Coronary artery (tissue), 2 donors: Measurements from ENCODE around the gene B3GALT2.

Experiments used
- DNase-seq: peaks from one replicate; pipeline ENCODE4 v3.0.0-alpha.2; 2017; ENCODE audit warnings: low spot score
- H3K27ac ChIP-seq, 2 donors: fragments of 200-600 bp; sonication (generic); one replicate each; pipeline ENCODE4 v1.5.1; 2016 to 2019
- H3K4me3 ChIP-seq: fragments of 200-600 bp; sonication (generic); 2 replicates; pipeline ENCODE4 v1.5.1; 2016; ENCODE audit warnings: mild to moderate bottlenecking, moderate library complexity
- TF ChIP-seq, protein P1 (sequence below): fragments of 200-600 bp; sonication (generic); IDR thresholded peaks from one replicate; pipeline ENCODE4 v1.5.1; 2019; ENCODE audit warnings: antibody characterized with exemption

B3GALT2 gene

GRCh38 chr1:193156822-193157142 lies 29.6 kb downstream of the B3GALT2 start:
- DNase-seq, result no peak
- H3K4me3 ChIP-seq, result no peak overlapping the region
- no peak overlapping the region for H3K27ac ChIP-seq
- TF ChIP-seq, protein P1, sequence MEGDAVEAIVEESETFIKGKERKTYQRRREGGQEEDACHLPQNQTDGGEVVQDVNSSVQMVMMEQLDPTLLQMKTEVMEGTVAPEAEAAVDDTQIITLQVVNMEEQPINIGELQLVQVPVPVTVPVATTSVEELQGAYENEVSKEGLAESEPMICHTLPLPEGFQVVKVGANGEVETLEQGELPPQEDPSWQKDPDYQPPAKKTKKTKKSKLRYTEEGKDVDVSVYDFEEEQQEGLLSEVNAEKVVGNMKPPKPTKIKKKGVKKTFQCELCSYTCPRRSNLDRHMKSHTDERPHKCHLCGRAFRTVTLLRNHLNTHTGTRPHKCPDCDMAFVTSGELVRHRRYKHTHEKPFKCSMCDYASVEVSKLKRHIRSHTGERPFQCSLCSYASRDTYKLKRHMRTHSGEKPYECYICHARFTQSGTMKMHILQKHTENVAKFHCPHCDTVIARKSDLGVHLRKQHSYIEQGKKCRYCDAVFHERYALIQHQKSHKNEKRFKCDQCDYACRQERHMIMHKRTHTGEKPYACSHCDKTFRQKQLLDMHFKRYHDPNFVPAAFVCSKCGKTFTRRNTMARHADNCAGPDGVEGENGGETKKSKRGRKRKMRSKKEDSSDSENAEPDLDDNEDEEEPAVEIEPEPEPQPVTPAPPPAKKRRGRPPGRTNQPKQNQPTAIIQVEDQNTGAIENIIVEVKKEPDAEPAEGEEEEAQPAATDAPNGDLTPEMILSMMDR, result no peak

GRCh38 chr1:193156117-193156821 lies 30.1 kb downstream of the B3GALT2 start:
- TF ChIP-seq, protein P1, result no peak
- no peak overlapping the region for H3K4me3 ChIP-seq
- no peak overlapping the region for H3K27ac ChIP-seq
- no peak for DNase-seq

GRCh38 chr1:193144999-193145398 lies 41.4 kb downstream of the B3GALT2 start:
- TF ChIP-seq, protein P1, result no peak
- H3K27ac ChIP-seq, result no peak overlapping the region
- DNase-seq, result no peak
- H3K4me3 ChIP-seq, result no peak overlapping the region

GRCh38 chr1:193144361-193144938 lies 42.0 kb downstream of the B3GALT2 start:
- TF ChIP-seq, protein P1, result no peak
- Histone ChIP-seq H3K4me3 (no peak overlapping the region), H3K27ac (no peak overlapping the region)
- no peak for DNase-seq

- TF ChIP-seq, protein P1, result no peak
- Histone ChIP-seq H3K27ac (no peak overlapping the region), H3K4me3 (no peak overlapping the region)
- DNase-seq, result no peak
Measured at GRCh38 chr1:193143285-193143684, 43.1 kb downstream of the B3GALT2 start.

DNA sequence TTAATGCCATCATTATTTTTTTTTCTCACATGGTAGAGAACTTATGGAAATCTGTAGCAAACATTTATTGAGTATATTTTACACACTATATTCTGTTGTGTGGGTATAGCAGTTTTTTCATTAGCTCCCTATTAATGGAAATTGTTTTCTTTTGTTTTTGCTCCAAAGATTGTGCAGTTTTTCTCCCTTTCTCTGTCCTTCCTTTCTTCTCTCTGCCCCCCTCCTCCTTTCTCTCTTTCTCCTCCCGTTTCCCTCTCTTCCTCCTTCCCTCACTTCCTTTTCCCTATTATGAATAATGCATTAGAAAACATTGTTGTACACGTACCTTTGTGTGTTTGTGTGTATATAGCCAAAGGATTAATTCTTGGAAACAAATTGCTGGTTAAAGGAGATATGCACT lies 44.0 kb downstream of the B3GALT2 start:
- no peak for DNase-seq
- TF ChIP-seq, protein P1, result no peak
- Histone ChIP-seq H3K4me3 (no peak overlapping the region), H3K27ac (no peak overlapping the region)

DNA sequence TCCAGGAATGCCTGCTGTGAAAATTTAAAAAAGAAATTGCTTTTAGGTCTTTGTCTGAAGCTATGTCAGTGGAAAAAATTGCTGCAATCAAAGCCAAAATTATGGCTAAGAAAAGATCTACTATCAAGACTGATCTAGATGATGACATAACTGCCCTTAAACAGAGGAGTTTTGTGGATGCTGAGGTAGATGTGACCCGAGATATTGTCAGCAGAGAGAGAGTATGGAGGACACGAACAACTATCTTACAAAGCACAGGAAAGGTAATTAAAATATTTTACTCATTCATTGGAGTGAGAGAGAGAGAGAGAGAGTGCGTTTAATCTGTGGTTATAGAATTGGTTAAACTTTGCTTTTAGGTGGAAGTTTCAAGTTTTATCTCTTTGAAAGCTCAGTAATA lies 44.6 kb downstream of the B3GALT2 start:
- no peak for DNase-seq
- Histone ChIP-seq H3K4me3 (no peak overlapping the region), H3K27ac (no peak overlapping the region)
- TF ChIP-seq, protein P1, result no peak
